ENCODE measurements around the gene KPNA1.

The KPNA1 gene

DNA sequence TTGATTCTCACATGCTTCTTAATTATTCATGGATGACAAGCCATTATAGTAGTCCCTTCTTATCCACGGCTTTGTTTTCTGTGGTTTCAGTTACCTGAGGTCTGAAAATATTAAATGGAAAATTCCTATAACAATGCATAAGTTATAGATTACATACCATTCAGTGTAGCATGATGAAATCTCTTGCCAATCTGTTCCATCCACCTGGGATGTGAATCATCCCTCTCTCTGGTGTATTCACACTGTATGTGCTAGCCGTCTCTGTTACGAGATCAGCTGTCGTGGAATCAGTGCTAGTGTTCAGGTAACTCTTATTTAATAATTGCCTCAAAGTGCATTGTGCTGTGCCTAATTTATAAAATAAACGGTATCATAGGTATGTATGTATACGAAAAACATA is 104.1 kb downstream of the KPNA1 start:
- DNase-seq = no peak

DNA sequence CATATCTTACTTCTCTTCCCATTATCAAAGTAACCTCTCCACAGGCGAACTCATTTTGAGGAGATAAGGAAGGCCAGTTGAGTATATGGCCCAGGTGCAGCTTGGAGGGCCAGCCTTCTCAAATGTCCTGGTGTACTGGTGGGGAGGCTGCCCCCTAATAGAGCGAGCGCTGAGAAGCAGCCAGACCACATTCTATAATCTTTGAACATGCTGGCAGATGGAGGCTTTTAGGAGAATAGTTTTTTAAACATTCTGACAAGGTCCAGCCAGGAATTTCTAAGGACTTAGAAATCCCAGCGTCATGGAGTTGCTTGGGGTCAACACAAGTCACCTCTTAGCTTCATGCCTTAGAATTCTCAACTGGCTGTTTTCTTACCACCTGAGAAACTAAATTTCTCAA is 104.6 kb downstream of the KPNA1 start:
- no peak for DNase-seq

DNA sequence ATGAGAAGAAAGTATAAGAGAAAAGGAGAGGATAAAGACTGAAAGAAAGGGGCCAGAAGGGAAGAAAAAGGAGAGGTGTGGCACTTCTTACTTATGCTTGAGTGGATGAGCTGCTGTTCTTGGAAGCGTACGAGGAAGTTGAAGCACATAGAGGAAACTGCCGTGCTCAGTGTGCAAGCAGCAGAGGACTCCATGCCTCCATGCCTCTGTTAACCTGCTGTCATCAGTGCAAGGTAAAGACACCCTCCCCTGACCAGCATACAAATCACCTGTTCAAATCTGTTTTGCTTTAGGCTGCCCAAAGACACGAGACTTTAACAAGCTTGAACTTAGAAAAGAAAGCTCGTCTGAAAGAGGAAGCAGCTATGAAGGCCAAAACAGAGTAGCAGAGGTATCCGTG is 105.3 kb downstream of the KPNA1 start:
- peak in 1 of 2 donors; percentile 31 for DNase-seq

DNA sequence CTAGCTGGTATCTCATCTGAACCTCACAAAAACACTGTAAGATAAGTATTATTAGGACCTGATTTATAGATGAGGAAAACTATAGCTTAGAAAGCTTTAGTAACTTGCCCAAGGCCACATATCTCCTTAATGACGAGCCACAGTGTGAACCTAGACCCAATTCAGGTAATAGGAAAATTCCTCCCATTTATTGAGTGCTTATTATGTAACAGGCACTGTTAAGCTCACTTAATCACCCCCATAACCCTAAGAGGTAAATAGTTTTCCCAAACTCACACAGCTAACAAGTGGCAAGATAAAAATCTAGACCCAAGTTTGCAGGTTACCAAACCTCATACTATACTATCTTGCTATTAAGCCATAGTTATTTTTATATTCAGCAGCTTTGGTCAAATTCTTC is 106.8 kb downstream of the KPNA1 start:
- no peak for DNase-seq

DNA sequence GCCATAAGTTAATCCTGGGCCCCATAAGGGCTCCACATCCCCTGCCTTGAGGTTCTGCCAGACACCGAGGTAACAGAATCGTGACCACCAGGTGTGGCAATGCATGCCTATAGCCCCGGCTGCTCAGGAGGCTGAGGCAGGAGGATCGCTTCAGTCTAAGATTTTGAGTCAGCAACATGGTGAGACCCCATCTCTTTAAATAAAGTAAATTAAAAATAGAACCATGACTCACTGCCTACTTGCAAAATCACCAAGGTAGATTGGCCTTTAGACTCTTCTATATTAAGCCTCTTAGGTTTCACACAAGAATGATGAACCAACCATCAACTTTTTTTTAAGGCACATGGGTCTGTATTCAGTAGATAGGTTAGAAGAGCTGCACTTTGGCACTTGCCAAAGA is 108.5 kb downstream of the KPNA1 start:
- DNase-seq = no peak

DNA sequence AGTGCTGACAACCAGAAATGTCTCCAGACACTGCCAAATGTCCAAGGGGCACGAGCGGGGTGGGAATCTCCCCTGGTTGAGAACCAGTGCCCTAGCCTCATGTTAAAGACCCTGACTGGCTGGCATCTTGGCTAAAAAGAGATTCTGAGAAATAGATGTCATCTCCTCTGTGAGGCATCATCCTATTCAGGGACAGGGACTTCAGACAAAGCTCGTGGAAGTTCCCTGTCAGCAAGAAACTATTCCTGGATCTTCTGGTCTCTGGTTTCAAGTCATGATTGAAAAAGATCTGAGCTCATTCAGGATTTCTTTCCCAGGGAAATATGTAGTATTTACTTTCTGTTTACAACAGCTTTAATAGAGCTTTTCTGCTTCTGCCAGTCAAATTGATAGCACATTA is 109.7 kb downstream of the KPNA1 start:
- no peak for DNase-seq

DNA sequence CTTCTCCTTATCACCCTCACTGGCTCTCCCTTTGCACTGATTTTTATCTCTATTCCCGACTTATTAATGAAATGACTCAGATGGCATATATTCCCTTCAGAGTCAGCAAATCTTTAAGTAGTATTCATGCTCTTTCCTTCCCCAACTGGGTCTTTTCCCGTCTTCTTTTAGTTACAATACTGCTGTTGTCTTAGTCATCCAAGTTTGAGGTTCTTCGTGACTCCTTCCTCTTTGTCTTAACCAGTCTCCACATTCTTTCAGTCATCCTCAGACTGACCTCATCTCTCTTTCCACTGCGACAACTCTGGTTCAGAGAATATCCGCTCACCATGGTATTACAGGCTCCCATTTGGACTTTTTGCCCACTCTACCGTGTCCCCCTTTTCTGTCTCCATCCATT is 111.2 kb downstream of the KPNA1 start:
- DNase-seq = no peak

DNA sequence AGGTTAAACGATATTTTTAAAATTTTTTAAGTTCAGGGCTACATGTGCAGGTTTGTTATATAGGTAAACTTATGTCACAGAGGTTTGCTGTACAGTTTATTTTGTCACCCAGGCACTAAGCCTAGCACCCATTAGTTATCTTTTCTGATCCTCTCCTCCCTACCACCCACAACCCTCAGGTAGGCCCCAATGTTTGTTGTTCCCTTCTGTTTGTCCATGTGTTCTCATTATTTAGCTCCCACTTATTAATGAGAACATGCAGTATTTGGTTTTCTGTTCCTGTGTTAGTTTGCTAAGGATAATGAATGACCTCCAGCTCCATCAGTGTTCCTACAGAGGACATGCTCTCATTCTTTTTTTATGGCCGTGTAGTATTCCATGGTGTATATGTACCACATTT is 115.8 kb downstream of the KPNA1 start:
- no peak for DNase-seq

DNA sequence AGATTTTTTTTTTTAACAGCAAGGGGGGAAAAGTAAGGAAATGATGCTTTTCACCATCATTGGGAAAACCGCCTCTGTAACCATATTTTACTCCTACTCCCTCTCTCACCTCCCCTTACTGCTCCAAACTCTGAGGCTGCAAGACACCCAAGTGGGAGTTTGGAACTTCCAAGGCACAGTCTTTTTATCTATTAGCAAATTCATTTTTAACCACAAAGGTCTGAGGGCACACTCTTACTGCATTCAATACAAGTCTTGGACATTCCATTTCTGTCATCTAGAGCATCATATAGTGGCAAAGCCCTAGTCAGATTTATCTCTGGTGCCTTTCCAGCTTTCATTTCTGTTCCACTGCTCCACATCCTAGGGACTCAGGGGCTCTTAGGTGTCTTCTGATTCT is 117.5 kb downstream of the KPNA1 start:
- DNase-seq = no peak

DNA sequence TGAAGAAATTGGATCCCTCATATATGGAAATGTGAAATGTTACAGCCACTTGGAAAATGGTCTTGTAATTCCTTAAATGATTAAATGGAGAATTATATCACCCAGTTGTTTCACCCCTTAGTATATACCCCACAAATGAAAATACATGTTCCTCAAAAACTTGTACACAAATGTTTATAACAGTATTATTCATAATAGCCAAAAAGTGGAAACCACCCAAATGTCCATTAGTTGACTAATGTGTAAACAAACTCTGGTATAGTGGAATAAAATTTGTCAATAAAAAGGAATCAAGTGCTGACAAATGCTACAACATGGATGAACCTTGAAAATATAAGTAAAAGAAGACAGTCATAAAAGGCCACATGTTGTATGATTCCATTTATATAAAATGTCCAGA is 118.2 kb downstream of the KPNA1 start:
- DNase-seq = no peak

DNA sequence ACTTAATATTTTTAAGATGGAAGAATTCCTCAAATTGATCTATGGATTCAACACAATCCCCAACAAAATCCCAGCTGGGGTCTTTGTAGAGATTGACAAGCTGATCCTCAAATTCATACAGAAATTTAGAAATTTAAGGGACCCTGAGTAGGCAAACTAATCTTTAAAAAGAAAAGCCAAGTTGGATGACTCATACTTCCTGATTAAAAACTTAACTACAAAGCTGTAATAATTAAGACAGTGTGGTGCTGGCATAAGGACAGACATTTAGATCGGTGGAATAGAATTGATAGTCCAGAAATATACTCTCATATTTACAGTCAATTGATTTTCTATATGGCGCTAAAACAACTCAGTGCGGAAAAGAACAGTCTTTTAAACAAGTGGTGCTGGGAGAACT is 119.2 kb downstream of the KPNA1 start:
- DNase-seq = peak in 1 of 2 donors; percentile 28

DNA sequence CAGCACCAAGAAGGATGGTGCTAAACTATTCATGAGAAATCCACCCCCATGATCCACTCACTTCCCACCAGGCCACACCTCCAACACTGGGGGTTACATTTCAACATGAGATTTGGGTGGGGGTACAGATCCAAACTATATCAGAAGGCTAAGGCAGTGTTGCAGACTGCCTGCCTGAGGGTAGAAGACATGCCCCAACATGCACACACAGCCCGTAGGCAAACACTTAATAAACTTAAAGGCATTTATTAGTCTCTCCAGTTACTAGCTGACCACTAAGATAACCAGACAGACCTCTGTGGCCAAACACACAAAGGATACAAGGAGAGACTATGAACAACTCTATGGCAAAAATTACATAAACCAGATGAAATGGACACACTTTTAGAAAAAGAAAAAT is 120.6 kb downstream of the KPNA1 start:
- DNase-seq = no peak

DNA sequence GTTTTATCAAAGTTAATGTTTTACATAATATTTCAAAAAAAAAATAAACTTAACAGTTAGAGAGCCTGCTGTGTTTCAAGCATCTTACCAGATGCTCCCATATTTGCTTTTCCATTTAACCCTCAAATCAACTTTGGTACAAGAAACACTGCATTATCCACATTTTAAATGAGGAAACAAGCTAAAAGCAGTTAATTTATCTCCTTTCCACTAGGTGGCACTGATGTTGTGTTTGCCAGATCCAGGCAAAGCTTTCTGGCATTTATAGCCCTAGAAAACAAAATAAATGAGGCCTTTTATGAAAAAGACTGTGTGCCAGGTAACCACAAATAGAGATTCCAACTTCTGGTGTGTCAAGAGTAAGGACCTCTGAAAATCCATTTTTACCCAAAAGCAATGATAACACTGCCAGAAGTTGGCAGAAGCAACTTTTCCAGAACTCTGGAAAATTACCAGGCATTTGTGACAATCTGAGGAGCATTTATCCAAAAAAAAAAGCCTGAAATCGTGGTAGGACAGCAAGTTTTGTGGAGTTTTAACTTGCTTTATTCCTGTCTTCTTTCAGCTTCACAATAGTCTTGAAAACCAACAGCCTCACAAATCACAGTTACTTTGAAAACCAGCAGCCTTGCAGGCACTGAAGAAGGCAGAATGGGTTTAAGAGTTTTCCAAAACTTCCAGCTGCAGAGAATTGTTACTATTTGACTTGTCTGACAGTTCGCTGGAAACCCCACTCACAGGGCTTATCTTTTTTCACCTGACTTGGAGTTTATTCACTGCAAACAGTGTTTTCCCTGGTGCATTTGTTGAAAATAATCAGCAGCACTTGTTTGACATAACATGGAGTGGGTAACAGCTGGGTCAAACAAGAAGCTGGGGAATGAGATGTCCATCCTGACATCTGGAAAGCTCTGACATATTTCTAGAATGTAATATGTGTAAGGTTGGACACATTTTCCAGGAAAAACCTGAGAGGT is 121.6 kb downstream of the KPNA1 start:
- DNase-seq = peak in 1 of 2 donors; percentile 32

DNA sequence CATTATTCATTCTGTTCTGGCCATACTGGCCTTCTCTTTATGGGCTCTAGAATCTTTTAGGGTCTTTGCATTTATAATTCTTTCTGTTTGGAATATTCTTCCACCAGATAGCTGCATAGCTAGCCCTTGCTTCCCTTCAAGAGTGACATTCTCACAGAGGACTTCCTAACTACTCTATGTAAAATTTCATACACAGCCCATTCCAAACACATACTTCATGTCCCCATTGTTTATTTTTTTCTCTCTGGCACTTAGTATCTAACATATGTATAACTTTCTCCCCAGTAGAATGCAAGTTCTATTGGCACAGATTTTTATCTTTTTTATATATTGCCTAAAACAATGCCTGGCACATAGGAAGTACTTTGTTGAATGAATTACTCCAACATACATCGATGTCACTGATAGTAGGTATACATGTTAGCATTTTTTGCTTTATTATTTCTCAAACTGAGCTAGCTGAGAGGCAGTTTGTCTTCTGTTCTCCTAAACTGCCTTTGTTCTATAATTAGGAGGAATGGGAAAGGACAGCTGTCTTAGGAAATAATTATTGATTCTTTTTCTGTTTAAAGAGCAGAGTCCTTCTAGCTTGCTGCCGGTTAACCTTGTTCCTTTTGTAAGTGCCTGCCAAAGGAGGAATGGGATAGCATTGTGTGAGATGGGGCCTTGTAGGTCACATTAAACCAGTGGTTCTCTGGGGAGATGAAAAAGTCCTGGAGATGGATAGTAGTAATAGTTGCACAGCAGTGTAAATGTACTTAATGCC is 122.9 kb downstream of the KPNA1 start:
- no peak for DNase-seq

DNA sequence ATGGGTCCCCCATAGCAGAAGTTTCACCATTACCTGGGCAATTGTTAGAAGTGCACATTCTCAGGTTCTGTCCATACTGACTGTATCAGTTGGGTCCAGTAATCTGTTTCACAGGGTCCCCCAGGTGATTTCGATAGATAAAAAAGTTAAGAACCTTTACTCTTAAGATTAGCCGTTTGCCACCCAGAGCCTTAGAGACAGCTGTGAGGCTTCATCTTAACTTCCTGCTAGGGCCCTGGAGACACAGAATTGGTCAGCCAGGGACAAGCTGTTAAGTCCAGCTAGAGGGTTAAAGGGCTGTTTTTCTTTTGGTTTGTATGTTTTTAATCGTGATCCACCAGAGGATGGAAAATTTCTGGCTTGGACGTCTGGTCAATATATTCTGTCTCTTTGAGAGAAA is 124.1 kb downstream of the KPNA1 start:
- no peak for DNase-seq

DNA sequence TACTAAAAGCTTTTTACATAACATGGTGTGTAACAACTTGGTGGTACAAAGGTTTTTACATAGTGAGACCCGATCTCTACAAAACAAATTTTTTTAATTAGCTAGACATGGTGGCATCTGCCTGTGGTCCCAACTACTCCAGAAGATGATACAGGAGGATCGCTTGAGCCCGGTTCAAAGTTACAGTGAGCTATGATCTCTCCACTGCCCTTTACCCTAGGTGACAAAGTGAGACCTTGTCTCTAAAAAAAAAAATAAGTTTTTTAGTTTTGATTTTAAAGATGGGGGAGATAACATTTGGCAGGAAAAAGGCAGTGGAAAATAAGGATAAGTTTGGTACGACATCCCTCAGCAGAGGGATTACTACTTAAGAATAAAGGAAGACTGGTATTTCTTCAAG is 124.8 kb downstream of the KPNA1 start:
- DNase-seq = no peak

DNA sequence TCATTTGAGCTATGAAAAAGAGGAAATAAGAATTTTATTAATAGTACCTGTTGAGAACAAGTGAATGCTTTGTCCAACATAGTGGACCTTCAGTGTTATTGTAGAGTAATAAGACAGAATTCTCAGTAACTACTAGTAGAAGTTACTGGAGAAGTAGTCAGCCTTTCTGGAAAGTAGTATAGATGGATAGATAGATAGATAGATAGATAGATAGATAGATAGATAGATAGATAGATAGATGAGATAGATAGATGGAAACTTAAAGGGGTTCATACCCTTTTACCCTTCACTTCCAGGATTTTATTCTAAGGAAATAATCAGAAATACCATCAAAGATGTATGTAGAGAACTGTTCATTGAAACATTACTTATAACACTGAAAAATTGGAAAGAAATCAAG is 125.5 kb downstream of the KPNA1 start:
- no peak for DNase-seq

DNA sequence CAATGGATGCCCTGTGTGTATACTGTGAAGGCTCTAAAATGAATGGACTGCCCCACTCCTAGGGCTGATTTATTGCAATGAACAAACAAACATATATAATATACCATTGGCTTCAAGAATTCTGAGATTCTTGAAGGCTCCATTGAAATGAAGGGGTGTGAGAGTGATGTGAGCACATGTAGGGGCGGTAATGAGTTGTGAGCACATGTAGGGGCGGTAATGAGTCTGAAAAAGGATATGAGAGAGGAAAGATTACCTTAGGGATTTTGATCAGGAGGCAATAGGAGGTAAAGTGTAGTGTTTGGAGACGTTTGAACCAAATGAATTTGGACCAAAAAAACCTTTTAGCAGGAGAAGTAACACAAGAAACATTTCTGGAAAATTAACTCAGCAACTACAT is 127.0 kb downstream of the KPNA1 start:
- no peak for DNase-seq

DNA sequence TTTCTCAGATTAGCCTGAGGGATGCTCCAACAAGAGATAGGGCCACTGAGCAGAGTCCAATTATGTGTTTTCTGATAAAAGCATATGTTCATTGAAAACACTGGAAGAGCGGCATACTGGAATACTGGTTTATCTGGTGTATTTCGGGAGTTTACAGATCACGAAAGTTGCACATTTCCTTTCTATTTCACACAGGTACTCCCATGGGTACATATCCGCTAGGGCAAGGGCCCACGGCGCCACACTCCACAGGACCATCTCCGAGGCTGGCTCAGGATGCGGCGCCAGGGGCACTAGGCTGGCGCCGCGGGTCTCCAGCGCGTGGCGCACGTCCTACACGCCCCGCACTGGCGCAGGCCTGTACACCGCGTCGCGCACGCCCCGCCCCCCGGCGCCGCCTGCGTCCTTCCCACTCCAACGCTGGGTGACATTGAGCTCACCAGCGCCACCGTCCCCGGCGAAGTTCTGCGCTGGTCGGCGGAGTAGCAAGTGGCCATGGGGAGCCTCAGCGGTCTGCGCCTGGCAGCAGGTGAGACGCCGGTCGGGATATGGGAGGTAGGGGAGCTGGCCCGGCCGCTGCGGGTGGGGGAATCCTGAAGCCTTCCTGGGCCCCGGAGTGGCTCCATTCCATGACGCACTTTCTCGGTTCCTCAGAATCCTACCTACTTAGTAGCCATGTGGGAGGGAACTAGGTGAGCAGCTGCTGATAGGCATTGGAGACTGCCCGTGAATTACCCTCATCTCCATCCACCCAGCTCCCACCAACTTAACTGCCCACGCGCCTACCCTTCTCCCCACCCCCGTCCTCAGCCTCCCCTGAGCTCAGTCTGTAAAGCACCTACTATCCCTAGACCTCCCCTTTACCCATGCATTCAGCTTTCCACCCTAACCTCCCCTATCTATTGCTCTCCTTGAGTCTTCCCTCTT is 130.7 kb downstream of the KPNA1 start, which contains the start of gene FAM162A:
Gene FAM162A (plus strand): TSS at position 412 of the 927 bp plus-strand sequence. CDS start 84 bp downstream, at position 496.
- peak; percentile 80 to 88 for DNase-seq

DNA sequence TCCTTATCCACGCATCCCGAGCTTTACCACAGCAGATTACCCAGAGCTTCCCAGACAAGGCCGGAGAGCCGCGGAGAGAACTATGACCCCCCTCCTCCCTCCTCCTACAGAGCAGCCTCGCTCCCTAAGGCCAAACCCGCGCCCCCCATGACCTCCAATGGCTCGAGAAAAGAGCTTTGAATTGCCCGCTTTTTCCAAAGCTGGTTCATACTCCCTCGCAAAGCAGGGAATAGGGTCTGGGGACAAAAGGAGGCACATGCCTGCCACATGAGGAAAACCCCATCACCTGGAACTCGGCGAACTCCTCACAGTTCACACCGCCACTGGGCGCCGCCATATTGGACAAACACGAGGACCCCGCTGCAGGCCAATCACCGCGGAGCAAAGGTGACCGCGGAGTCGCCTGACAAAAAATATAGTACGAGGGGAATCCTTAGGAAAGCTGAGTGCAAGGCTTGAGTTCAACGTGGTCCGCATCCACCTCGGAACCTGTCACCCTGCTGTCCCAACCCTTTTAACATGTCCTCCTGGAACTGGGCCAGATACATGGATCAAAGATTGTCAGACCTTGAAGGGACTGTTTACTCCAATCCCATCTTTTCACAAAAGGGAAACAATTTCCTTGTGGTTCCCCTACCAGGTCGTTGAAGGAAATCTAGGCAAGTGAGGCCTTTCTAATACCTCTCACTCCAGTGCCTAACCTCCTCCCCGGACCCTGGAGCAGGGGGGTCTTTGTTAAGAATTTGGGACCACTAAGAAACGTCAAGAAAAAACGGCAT is 131.7 kb downstream of the KPNA1 start, which contains the start of gene MIX23:
Gene MIX23 (minus strand): TSS at position 344 of the 779 bp plus-strand sequence. CDS start 7 bp downstream, at position 337.
- peak; percentile 43 to 59 for DNase-seq

DNA sequence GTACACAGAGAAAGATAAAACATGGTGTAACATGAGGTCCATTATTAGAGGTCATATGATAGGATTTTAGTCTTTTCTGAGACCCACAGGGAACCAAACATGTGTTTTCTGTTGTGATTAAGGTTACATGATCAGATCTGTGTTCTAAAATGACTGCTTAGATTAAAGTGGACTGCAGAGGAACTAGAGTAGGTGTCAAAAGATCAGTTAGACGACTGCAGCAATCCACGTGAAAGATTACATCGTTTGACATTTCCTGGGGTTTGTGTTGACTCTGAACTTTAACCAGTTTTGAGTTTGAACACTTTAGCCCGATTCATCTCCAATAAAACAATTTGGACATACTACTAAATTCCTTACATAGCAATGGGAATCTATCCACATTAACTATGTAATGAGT is 136.8 kb downstream of the KPNA1 start:
- DNase-seq = no peak

DNA sequence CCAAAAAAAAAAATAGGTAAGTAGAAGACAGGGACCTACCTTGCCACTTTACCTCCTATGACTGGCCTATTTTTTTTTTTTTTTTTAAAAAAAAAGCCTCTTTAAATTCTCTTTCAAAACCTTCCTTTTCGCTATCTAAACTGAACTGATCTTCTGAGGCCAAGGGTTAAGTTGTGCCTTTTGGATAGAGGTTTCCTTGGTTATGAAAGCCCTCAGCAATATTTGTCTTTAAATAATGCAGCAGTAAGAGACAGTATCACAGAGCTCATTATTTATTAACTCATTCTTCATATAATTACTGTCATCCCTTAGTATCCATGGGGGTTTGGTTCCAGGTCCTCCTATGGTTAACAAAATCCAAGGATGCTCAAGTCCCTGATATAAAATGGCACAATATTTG is 140.7 kb downstream of the KPNA1 start:
- DNase-seq = no peak

Measured in bone marrow (tissue), 2 donors.